GM23338 (cell line): ENCODE measurements around the gene MADCAM1. TPM values are rescaled to one million over a fixed set of nuclear protein-coding genes. Genes with fewer than 3 reads are reported as not detected.
A peak's percentile ranks its signal among the peaks of the same experiment; 100 is the strongest.

Experiments used
- ATAC-seq: fragments of 200-7000 bp; cut with Tn5 transposase; 3 replicates; pipeline ENCODE4 v1.9.1; 2020
- DNase-seq: peaks from one replicate; pipeline ENCODE4 v3.0.0-alpha.2; 2015; ENCODE audit warnings: low spot score
- H2AFZ ChIP-seq: fragments of 200-600 bp; sonication (generic); 2 replicates; pipeline ENCODE4 v1.8.0; 2016; ENCODE audit warnings: antibody characterized with exemption, mild to moderate bottlenecking, moderate library complexity
- H3F3A ChIP-seq: fragments of 200-600 bp; sonication (generic); replicated peaks from 2 replicates; pipeline ENCODE4 v1.8.0; 2017; ENCODE audit warnings: antibody characterized with exemption, mixed run types, low read depth
- H3K27ac ChIP-seq: fragments of 200-600 bp; sonication (generic); 2 replicates; pipeline ENCODE4 v1.6.1; 2016; ENCODE audit warnings: low read depth
- H3K27me3 ChIP-seq: fragments of 200-600 bp; sonication (generic); 2 replicates; pipeline ENCODE4 v1.8.0; 2016; ENCODE audit warnings: mild to moderate bottlenecking, mixed run types, moderate library complexity; ENCODE audit not compliant: insufficient read depth
- H3K36me3 ChIP-seq: fragments of 200-600 bp; sonication (generic); 2 replicates; pipeline ENCODE4 v1.8.0; 2016; ENCODE audit warnings: mild to moderate bottlenecking; ENCODE audit not compliant: insufficient read depth
- H3K4me1 ChIP-seq: fragments of 200-600 bp; sonication (generic); 2 replicates; pipeline ENCODE4 v1.8.0; 2016; ENCODE audit warnings: mild to moderate bottlenecking, moderate library complexity; ENCODE audit not compliant: insufficient read depth
- H3K4me2 ChIP-seq: fragments of 200-600 bp; sonication (generic); 2 replicates; pipeline ENCODE4 v1.7.1; 2017; ENCODE audit warnings: mixed run types
- H3K4me3 ChIP-seq: fragments of 200-600 bp; sonication (generic); 2 replicates; pipeline ENCODE4 v1.6.1; 2016; ENCODE audit warnings: mixed run types
- H3K79me2 ChIP-seq: fragments of 200-600 bp; sonication (generic); replicated peaks from 2 replicates; pipeline ENCODE4 v1.8.0; 2017; ENCODE audit warnings: mild to moderate bottlenecking; ENCODE audit not compliant: insufficient read depth
- H3K9me2 ChIP-seq: fragments of 200-600 bp; sonication (generic); 2 replicates; pipeline ENCODE4 v1.8.0; 2017; ENCODE audit not compliant: insufficient read depth
- H4K20me1 ChIP-seq: fragments of 200-600 bp; sonication (generic); replicated peaks from 2 replicates; pipeline ENCODE4 v1.8.0; 2017; ENCODE audit warnings: mild to moderate bottlenecking; ENCODE audit not compliant: insufficient read depth
- H3K27ac Mint-ChIP-seq: 2 replicates; pipeline ENCODE4 v1.8.0; 2020; ENCODE audit warnings: inconsistent platforms, mild to moderate bottlenecking, moderate library complexity, mixed read lengths
- H3K27me3 Mint-ChIP-seq: 3 replicates; pipeline ENCODE4 v1.8.0; 2022; ENCODE audit warnings: low read depth, mild to moderate bottlenecking, moderate library complexity, mixed read lengths, inconsistent platforms; ENCODE audit not compliant: insufficient read depth, poor library complexity
- H3K36me3 Mint-ChIP-seq: 3 replicates; pipeline ENCODE4 v1.8.0; 2021; ENCODE audit warnings: low read depth, mild to moderate bottlenecking, inconsistent platforms, moderate library complexity, mixed read lengths
- H3K4me1 Mint-ChIP-seq: 3 replicates; pipeline ENCODE4 v1.8.0; 2020; ENCODE audit warnings: mild to moderate bottlenecking, inconsistent platforms, mixed read lengths
- H3K4me3 Mint-ChIP-seq: 3 replicates; pipeline ENCODE4 v1.8.0; 2021; ENCODE audit warnings: moderate library complexity, mild to moderate bottlenecking, inconsistent platforms, mixed read lengths
- H3K9me3 Mint-ChIP-seq: 3 replicates; pipeline ENCODE4 v1.8.0; 2020; ENCODE audit warnings: moderate library complexity, mild to moderate bottlenecking, inconsistent platforms, mixed read lengths
- CREB1 ChIP-seq: fragments of 250-450 bp; sonication (Bioruptor Pico); IDR thresholded peaks from 2 replicates; pipeline ENCODE4 v1.5.0; 2020; ENCODE audit warnings: low read depth, mild to moderate bottlenecking, moderate library complexity
- CTCF ChIP-seq, 2 experiments: fragments of 200-600 bp in 1 of 2; sonication (generic) in 1 of 2; conservative IDR thresholded peaks; 2 replicates each; pipeline versions ENCODE4 v1.5.1 to v1.6.1; 2016 to 2017; ENCODE audit warnings: antibody characterized with exemption in 2 of 2, low read depth in 2 of 2, mild to moderate bottlenecking in 2 of 2, moderate library complexity in 1 of 2
- ETS1 ChIP-seq: IDR thresholded peaks from 2 replicates; pipeline ENCODE4 v1.6.1; 2016; ENCODE audit warnings: antibody characterized with exemption
- EZH2 ChIP-seq: fragments of 200-600 bp; sonication (generic); IDR thresholded peaks from one replicate; pipeline ENCODE4 v1.8.0; 2017; ENCODE audit warnings: antibody characterized with exemption, mild to moderate bottlenecking, low read depth; ENCODE audit not compliant: unreplicated experiment
- EZH2phosphoT487 ChIP-seq: fragments of 200-600 bp; sonication (generic); IDR thresholded peaks from one replicate; pipeline ENCODE4 v1.8.1; 2018; ENCODE audit warnings: antibody characterized with exemption; ENCODE audit not compliant: unreplicated experiment
- JUNB ChIP-seq: IDR thresholded peaks from one replicate; pipeline ENCODE4 v1.6.1; 2016; ENCODE audit warnings: antibody characterized with exemption; ENCODE audit not compliant: unreplicated experiment
- NANOG ChIP-seq: IDR thresholded peaks from 2 replicates; pipeline ENCODE4 v1.6.1; 2016; ENCODE audit warnings: antibody characterized with exemption, borderline replicate concordance
- POLR2AphosphoS5 ChIP-seq: IDR thresholded peaks from 2 replicates; pipeline ENCODE4 v1.6.1; 2016; ENCODE audit warnings: antibody characterized with exemption, low read depth
- REST ChIP-seq: IDR thresholded peaks from one replicate; pipeline ENCODE4 v1.6.1; 2018; ENCODE audit warnings: antibody characterized with exemption; ENCODE audit not compliant: unreplicated experiment
- STAT1 ChIP-seq: IDR thresholded peaks from one replicate; pipeline ENCODE4 v1.6.1; 2016; ENCODE audit warnings: antibody characterized with exemption; ENCODE audit not compliant: unreplicated experiment
- ZNF114 ChIP-seq: fragments of 250-450 bp; sonication (Bioruptor Pico); IDR thresholded peaks from 2 replicates; pipeline ENCODE4 v1.5.0; 2020; ENCODE audit warnings: mild to moderate bottlenecking, moderate library complexity
- ZNF331 ChIP-seq: fragments of 250-450 bp; sonication (Bioruptor Pico); IDR thresholded peaks from 2 replicates; pipeline ENCODE4 v1.5.0; 2020; ENCODE audit warnings: low read depth, mild to moderate bottlenecking, moderate library complexity
- long read RNA-seq: library from polyadenylated mRNA; unstranded; transcript quantifications from one replicate; pipeline ENCODE4 v2.0.0, GENCODE V29; 2020; ENCODE audit not compliant: unreplicated experiment
- polyA plus RNA-seq: library from polyadenylated mRNA; unstranded; fragments of >200 nt; fragmentation: Nextera tagmentation; extraction: Ambion mirVana; gene quantifications from 2 replicates; pipeline ENCODE4 v1.2.1, GENCODE V29; 2016
- total RNA-seq: library from RNA; depleted of rRNA; stranded (reverse); fragments of >200 nt; shearing (Covaris generic); gene quantifications from 2 replicates; pipeline ENCODE4 v1.2.3, GENCODE V29; 2014; rRNA removed
- TF ChIP-seq, protein P1 (sequence below): fragments of 250-450 bp; sonication (Bioruptor Pico); IDR thresholded peaks from 2 replicates; pipeline ENCODE4 v1.5.0; 2020; ENCODE audit warnings: mild to moderate bottlenecking, moderate library complexity

MADCAM1 gene
- total RNA-seq (1.0 and 2.5 TPM in 2 replicates), polyA plus RNA-seq (2.1 and 3.3 TPM in 2 replicates)
- long read RNA-seq, partial matches to known transcripts, result 1 of 1 reads
- long read RNA-seq, other reads (novel, unspliced or antisense), result 0 of 1 reads

GRCh38 chr19:496112-496665 lies at the start of gene MADCAM1:
Gene MADCAM1, plus strand, starts transcription at chr19:496486. Its CDS starts 14 bp downstream, at chr19:496500.
- Histone ChIP-seq H4K20me1 (no peaks in the 10 kb centered on the region), H3K9me2 (no peaks in the 10 kb centered on the region), H2AFZ (no peak within 1 kb of the TSS), H3K4me3 (peak within 1 kb of the TSS; percentile 69), H3K27ac (no peak within 1 kb of the TSS), H3K27me3 (peaks cover 42% of the 10 kb centered on the region), H3K4me1 (no peaks in the 10 kb centered on the region), H3F3A (peaks cover 4% of the 10 kb centered on the region), H3K4me2 (peak within 1 kb of the TSS; percentile 82), H3K79me2 (no peaks in the 10 kb centered on the region), H3K36me3 (no peaks in the 10 kb centered on the region)
- no peak within 1 kb of the TSS for H3K27ac Mint-ChIP-seq
- ATAC-seq (peak; percentile 24), DNase-seq (peak; percentile 86)
- H3K4me1 Mint-ChIP-seq, result peaks cover 8% of the 10 kb centered on the region
- TF ChIP-seq ZNF114 (CRISPR knock-in tag), result no peak
- TF ChIP-seq CTCF (conservative IDR thresholded peaks at IDR 0.05; ENCODE audit: low read depth in 2 of 2), result no peak
- TF ChIP-seq NANOG, result no peak
- TF ChIP-seq ZNF331 (CRISPR knock-in tag), result no peak
- TF ChIP-seq STAT1, result no peak
- TF ChIP-seq, protein P1, sequence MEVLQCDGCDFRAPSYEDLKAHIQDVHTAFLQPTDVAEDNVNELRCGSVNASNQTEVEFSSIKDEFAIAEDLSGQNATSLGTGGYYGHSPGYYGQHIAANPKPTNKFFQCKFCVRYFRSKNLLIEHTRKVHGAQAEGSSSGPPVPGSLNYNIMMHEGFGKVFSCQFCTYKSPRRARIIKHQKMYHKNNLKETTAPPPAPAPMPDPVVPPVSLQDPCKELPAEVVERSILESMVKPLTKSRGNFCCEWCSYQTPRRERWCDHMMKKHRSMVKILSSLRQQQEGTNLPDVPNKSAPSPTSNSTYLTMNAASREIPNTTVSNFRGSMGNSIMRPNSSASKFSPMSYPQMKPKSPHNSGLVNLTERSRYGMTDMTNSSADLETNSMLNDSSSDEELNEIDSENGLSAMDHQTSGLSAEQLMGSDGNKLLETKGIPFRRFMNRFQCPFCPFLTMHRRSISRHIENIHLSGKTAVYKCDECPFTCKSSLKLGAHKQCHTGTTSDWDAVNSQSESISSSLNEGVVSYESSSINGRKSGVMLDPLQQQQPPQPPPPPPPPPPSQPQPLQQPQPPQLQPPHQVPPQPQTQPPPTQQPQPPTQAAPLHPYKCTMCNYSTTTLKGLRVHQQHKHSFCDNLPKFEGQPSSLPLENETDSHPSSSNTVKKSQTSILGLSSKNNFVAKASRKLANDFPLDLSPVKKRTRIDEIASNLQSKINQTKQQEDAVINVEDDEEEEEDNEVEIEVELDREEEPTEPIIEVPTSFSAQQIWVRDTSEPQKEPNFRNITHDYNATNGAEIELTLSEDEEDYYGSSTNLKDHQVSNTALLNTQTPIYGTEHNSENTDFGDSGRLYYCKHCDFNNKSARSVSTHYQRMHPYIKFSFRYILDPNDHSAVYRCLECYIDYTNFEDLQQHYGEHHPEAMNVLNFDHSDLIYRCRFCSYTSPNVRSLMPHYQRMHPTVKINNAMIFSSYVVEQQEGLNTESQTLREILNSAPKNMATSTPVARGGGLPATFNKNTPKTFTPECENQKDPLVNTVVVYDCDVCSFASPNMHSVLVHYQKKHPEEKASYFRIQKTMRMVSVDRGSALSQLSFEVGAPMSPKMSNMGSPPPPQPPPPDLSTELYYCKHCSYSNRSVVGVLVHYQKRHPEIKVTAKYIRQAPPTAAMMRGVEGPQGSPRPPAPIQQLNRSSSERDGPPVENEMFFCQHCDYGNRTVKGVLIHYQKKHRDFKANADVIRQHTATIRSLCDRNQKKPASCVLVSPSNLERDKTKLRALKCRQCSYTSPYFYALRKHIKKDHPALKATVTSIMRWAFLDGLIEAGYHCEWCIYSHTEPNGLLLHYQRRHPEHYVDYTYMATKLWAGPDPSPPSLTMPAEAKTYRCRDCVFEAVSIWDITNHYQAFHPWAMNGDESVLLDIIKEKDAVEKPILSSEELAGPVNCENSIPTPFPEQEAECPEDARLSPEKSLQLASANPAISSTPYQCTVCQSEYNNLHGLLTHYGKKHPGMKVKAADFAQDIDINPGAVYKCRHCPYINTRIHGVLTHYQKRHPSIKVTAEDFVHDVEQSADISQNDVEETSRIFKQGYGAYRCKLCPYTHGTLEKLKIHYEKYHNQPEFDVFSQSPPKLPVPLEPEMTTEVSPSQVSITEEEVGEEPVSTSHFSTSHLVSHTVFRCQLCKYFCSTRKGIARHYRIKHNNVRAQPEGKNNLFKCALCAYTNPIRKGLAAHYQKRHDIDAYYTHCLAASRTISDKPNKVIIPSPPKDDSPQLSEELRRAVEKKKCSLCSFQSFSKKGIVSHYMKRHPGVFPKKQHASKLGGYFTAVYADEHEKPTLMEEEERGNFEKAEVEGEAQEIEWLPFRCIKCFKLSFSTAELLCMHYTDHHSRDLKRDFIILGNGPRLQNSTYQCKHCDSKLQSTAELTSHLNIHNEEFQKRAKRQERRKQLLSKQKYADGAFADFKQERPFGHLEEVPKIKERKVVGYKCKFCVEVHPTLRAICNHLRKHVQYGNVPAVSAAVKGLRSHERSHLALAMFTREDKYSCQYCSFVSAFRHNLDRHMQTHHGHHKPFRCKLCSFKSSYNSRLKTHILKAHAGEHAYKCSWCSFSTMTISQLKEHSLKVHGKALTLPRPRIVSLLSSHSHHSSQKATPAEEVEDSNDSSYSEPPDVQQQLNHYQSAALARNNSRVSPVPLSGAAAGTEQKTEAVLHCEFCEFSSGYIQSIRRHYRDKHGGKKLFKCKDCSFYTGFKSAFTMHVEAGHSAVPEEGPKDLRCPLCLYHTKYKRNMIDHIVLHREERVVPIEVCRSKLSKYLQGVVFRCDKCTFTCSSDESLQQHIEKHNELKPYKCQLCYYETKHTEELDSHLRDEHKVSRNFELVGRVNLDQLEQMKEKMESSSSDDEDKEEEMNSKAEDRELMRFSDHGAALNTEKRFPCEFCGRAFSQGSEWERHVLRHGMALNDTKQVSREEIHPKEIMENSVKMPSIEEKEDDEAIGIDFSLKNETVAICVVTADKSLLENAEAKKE (CRISPR knock-in tag), result no peak
- TF ChIP-seq REST, result no peak
- no peak for TF ChIP-seq POLR2AphosphoS5
- no peak for TF ChIP-seq EZH2phosphoT487
- TF ChIP-seq JUNB, result no peak
- TF ChIP-seq EZH2, result no peak
- TF ChIP-seq ETS1, result no peak
- TF ChIP-seq CREB1 (CRISPR knock-in tag), result no peak
- peaks cover 42% of the 10 kb centered on the region for H3K27me3 Mint-ChIP-seq
- H3K36me3 Mint-ChIP-seq, result peaks cover 2% of the 10 kb centered on the region; the same call in 1 of the 3 replicates
- peaks cover 12% of the 10 kb centered on the region for H3K9me3 Mint-ChIP-seq
- H3K4me3 Mint-ChIP-seq, result peak within 1 kb of the TSS; percentile 63
